PFSK-1 (cell line): ENCODE measurements around the gene OLIG1.

Experiments used
- FOXP2 ChIP-seq: optimal IDR thresholded peaks from 2 replicates; pipeline ENCODE3; 2011; ENCODE audit warnings: borderline replicate concordance, control low read depth, inconsistent platforms; ENCODE audit not compliant: insufficient read depth; ENCODE audit errors: extremely low read length, extremely low read depth
- POLR2AphosphoS5 ChIP-seq: IDR thresholded peaks from 2 replicates; pipeline ENCODE4 v1.6.1; 2012; ENCODE audit warnings: low read depth, mild to moderate bottlenecking, control low read depth, low read length, moderate library complexity

DNA sequence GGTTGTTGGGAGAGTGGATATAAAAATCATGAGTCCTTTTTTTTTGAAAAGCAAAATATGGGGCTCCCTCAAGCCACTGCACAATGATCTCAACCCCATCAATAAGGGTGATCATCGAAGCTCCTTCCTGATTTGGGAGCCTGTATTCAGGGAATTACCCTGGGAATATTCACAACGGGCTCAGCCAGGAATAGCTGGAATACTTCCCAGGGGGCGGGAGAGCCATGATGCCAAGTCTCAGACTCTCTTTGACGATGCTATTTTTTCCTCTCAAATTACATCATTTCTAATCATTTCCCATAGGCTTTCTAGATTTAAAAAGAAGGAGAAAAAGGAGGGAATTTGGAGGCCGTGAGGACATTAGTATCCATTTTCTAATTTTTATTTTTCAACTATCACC is 18.4 kb downstream of the OLIG1 start:
- TF ChIP-seq POLR2AphosphoS5 (no peak), FOXP2 (no peak)
